GM12801 (cell line): ENCODE results near the gene FFAR2.

ENCODE experiments used
- CTCF ChIP-seq: IDR thresholded peaks from one replicate; pipeline ENCODE4 v1.5.1; 2011; ENCODE audit warnings: control low read depth; ENCODE audit not compliant: insufficient read length; ENCODE audit errors: extremely low read depth

FFAR2 gene

GRCh38 chr19:35470128-35470527 is 22.1 kb downstream of the FFAR2 start:
- no peak for TF ChIP-seq CTCF

GRCh38 chr19:35471946-35472345 is 23.9 kb downstream of the FFAR2 start:
- TF ChIP-seq CTCF, result no peak

GRCh38 chr19:35474104-35474503 is 26.0 kb downstream of the FFAR2 start:
- TF ChIP-seq CTCF, result no peak

GRCh38 chr19:35476149-35476548 is 28.1 kb downstream of the FFAR2 start:
- TF ChIP-seq CTCF, result no peak

GRCh38 chr19:35478794-35479677 is 31.0 kb downstream of the FFAR2 start:
- no peak for TF ChIP-seq CTCF

- no peak for TF ChIP-seq CTCF
Measured at GRCh38 chr19:35483089-35483488, 35.0 kb downstream of the FFAR2 start.

GRCh38 chr19:35484252-35485036 is 36.4 kb downstream of the FFAR2 start:
- TF ChIP-seq CTCF, result no peak
